HG03139 (cell line): Measurements from ENCODE around the gene ZBTB12.
"Not testable (repeated sequence)": the region's sequence is repeated elsewhere in the genome, so short reads cannot be mapped to it uniquely, and the experiment has no call there.

ENCODE experiments used
- ATAC-seq: cut with Tn5 transposase; IDR thresholded peaks from one replicate; pipeline ENCODE4 v1.9.1; 2021; ENCODE audit not compliant: unreplicated experiment

The ZBTB12 gene

GRCh38 chr6:31877125-31877650, 24.7 kb downstream of the ZBTB12 start:
- ATAC-seq, result no peak

- ATAC-seq, result no peak
These were observed 25.5 kb downstream of the ZBTB12 start for GRCh38 chr6:31876357-31876756.

GRCh38 chr6:31875877-31876276, 26.0 kb downstream of the ZBTB12 start:
- no peak for ATAC-seq

GRCh38 chr6:31874836-31875572, 26.9 kb downstream of the ZBTB12 start:
- ATAC-seq, result no peak

- ATAC-seq, result no peak
These were observed 27.7 kb downstream of the ZBTB12 start for GRCh38 chr6:31874084-31874670.

GRCh38 chr6:31871046-31871659, 30.7 kb downstream of the ZBTB12 start:
- ATAC-seq, result no peak

GRCh38 chr6:31870385-31870921, 31.4 kb downstream of the ZBTB12 start:
- ATAC-seq, result no peak

- no peak for ATAC-seq
These were observed 32.5 kb downstream of the ZBTB12 start for GRCh38 chr6:31869343-31869742.

- not testable (repeated sequence) for ATAC-seq
These were observed 33.3 kb downstream of the ZBTB12 start for GRCh38 chr6:31868658-31868971.

- no peak for ATAC-seq
These were observed 36.4 kb downstream of the ZBTB12 start for GRCh38 chr6:31865205-31866118.

- ATAC-seq, result no peak
These were observed 37.1 kb downstream of the ZBTB12 start for GRCh38 chr6:31864818-31865204.

GRCh38 chr6:31864123-31864562, 37.7 kb downstream of the ZBTB12 start:
- not testable (repeated sequence) for ATAC-seq

GRCh38 chr6:31862344-31863235, 39.3 kb downstream of the ZBTB12 start, which contains the start of gene NEU1:
NEU1 (minus strand) TSS chr6:31862821; CDS start chr6:31862776, 45 bp downstream.
- ATAC-seq, result peak; percentile 90

GRCh38 chr6:31861919-31862343, 40.0 kb downstream of the ZBTB12 start:
- ATAC-seq, result no peak

- no peak for ATAC-seq
These were observed 40.7 kb downstream of the ZBTB12 start for GRCh38 chr6:31861150-31861549.

GRCh38 chr6:31860349-31860748, 41.5 kb downstream of the ZBTB12 start:
- no peak for ATAC-seq

GRCh38 chr6:31859923-31860322, 42.0 kb downstream of the ZBTB12 start:
- ATAC-seq, result no peak

- ATAC-seq, result no peak
These were observed 43.2 kb downstream of the ZBTB12 start for GRCh38 chr6:31858707-31859106.

GRCh38 chr6:31857774-31858173, 44.1 kb downstream of the ZBTB12 start:
- not testable (repeated sequence) for ATAC-seq
